ENCODE measurements around the gene MAZ. TPM values are rescaled to one million over a fixed set of nuclear protein-coding genes. Genes with fewer than 3 reads are reported as not detected.

The MAZ gene
- total and polyA plus RNA-seq, 2 donors from 2014 or later: 85.5 to 137 TPM

DNA sequence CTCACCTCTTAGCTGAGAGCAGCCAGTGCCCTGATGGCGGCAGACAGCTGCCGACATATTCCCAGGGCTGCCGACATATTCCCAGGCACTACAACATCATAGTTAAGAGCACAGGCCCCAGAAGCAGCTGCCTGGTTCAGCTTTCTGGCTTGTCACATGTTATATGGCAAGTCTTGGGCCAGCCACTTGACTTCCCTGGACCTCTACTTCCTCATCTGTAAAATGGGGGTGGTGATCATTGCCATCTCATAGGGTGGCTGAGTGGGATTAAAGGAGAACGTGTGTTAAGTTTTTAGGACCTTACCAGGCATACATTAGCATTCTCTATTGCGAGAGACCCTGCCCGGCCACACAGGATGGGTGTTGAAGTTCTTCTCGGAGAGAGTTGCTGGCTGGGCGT lies 37.6 kb downstream of the MAZ start:
- Histone ChIP-seq H3K36me3 (ENCODE audit: control insufficient read depth in 2 of 3, insufficient read depth in 3 of 3, low read length in 3 of 3) (peaks cover 0 to 56% (median 38%) of the 10 kb centered on the region in 3 donors), H3K4me1 (ENCODE audit: control insufficient read depth in 2 of 3, insufficient read depth in 2 of 3, low read depth in 1 of 3, low read length in 3 of 3) (no peaks in the 10 kb centered on the region), H3K27ac (ENCODE audit: low read depth in 2 of 2, low read length in 2 of 2) (no peak overlapping the region), H3K9me3 (ENCODE audit: control insufficient read depth in 2 of 3, insufficient read depth in 1 of 3, low read length in 3 of 3) (no peaks in the 10 kb centered on the region), H3K4me3 (ENCODE audit: low read length in 3 of 3) (no peak overlapping the region), H3K9ac (ENCODE audit: low read length in 3 of 3) (no peak overlapping the region), H3K27me3 (ENCODE audit: control insufficient read depth, insufficient read depth, low read length) (no peaks in the 10 kb centered on the region)
- FAIRE-seq (no peak), DNase-seq (no peak)
- TF ChIP-seq CTCF (IDR thresholded peaks at IDR 0.05; ENCODE audit: borderline replicate concordance, extremely low read depth, insufficient read depth): no peak
- intact Hi-C loops (cut with DNase I): no loop called here

- Histone ChIP-seq H3K9ac (ENCODE audit: low read length in 3 of 3) (no peak overlapping the region), H3K36me3 (ENCODE audit: control insufficient read depth in 2 of 3, insufficient read depth in 3 of 3, low read length in 3 of 3) (peaks cover 0 to 52% (median 38%) of the 10 kb centered on the region in 3 donors), H3K4me3 (ENCODE audit: low read length in 3 of 3) (no peak overlapping the region), H3K9me3 (ENCODE audit: control insufficient read depth in 2 of 3, insufficient read depth in 1 of 3, low read length in 3 of 3) (no peaks in the 10 kb centered on the region), H3K4me1 (ENCODE audit: control insufficient read depth in 2 of 3, insufficient read depth in 2 of 3, low read depth in 1 of 3, low read length in 3 of 3) (peaks cover 0 to 3% (median 0%) of the 10 kb centered on the region in 3 donors), H3K27ac (ENCODE audit: low read depth in 2 of 2, low read length in 2 of 2) (no peak overlapping the region), H3K27me3 (ENCODE audit: control insufficient read depth, insufficient read depth, low read length) (no peaks in the 10 kb centered on the region)
- no peak for TF ChIP-seq CTCF (IDR thresholded peaks at IDR 0.05; ENCODE audit: borderline replicate concordance, extremely low read depth, insufficient read depth)
- DNase-seq (no peak), FAIRE-seq (no peak)
- intact Hi-C loops (cut with DNase I): no loop called here
Measured at GRCh38 chr16:29844575-29845331, 38.4 kb downstream of the MAZ start.

DNA sequence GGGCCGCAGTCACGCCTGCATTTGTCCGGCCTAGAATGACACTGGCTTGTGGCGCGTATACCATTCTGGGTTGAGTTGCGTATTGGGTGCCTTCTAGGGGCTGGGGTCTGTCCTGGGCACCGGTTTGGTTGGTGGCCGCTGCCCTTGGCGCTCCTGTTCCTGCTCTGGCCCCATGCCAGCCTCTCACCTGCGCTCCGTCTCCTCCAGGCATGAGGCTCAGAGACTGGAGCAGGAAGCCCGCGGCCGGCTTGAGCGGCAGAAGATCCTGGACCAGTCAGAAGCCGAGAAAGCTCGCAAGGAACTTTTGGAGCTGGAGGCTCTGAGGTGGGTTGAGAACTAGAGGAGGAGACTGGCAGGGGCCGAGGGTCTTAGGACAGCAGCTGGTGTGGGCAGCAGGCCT lies 39.3 kb downstream of the MAZ start:
- Histone ChIP-seq H3K4me3 (ENCODE audit: low read length in 3 of 3) (no peak overlapping the region), H3K36me3 (ENCODE audit: control insufficient read depth in 2 of 3, insufficient read depth in 3 of 3, low read length in 3 of 3) (peaks cover 0 to 43% (median 32%) of the 10 kb centered on the region in 3 donors), H3K9me3 (ENCODE audit: control insufficient read depth in 2 of 3, insufficient read depth in 1 of 3, low read length in 3 of 3) (no peaks in the 10 kb centered on the region), H3K4me1 (ENCODE audit: control insufficient read depth in 2 of 3, insufficient read depth in 2 of 3, low read depth in 1 of 3, low read length in 3 of 3) (peaks cover 0 to 3% (median 0%) of the 10 kb centered on the region in 3 donors), H3K9ac (ENCODE audit: low read length in 3 of 3) (no peak overlapping the region), H3K27me3 (ENCODE audit: control insufficient read depth, insufficient read depth, low read length) (no peaks in the 10 kb centered on the region), H3K27ac (ENCODE audit: low read depth in 2 of 2, low read length in 2 of 2) (no peak overlapping the region)
- intact Hi-C loops (cut with DNase I): no loop called here
- DNase-seq: no peak
- FAIRE-seq: no peak
- TF ChIP-seq CTCF (IDR thresholded peaks at IDR 0.05; ENCODE audit: borderline replicate concordance, extremely low read depth, insufficient read depth): no peak

All from kidney (tissue), 14 donors.